ENCODE measurements around the gene LCMT1.

DNA sequence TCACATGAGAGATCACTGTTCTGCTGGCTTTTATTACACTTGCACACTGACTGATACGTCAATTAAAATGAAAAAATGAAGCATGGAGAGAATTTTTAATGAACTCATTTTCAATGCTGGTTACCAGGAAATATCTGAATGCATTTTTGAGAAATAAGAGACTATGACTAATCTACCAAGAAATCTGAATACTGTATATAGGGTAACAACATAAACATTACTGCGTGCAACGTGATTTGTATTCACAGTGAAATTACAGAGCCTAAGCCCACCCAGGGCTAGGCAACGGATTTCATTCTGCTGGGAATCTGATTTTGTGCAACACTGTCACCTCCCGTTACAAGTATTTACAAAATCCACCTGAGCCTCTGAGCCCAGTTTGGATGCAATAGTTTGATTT, 23.8 kb upstream of the LCMT1 start:
- no peak for TF ChIP-seq POLR2A (IDR thresholded peaks at IDR 0.05)
- TF ChIP-seq, protein P1, sequence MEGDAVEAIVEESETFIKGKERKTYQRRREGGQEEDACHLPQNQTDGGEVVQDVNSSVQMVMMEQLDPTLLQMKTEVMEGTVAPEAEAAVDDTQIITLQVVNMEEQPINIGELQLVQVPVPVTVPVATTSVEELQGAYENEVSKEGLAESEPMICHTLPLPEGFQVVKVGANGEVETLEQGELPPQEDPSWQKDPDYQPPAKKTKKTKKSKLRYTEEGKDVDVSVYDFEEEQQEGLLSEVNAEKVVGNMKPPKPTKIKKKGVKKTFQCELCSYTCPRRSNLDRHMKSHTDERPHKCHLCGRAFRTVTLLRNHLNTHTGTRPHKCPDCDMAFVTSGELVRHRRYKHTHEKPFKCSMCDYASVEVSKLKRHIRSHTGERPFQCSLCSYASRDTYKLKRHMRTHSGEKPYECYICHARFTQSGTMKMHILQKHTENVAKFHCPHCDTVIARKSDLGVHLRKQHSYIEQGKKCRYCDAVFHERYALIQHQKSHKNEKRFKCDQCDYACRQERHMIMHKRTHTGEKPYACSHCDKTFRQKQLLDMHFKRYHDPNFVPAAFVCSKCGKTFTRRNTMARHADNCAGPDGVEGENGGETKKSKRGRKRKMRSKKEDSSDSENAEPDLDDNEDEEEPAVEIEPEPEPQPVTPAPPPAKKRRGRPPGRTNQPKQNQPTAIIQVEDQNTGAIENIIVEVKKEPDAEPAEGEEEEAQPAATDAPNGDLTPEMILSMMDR (IDR thresholded peaks at IDR 0.05), result no peak

Data from testis (tissue), 2 donors.